ENCODE data around the gene METRNL.
"Not testable (repeated sequence)": the region's sequence is repeated elsewhere in the genome, so short reads cannot be mapped to it uniquely, and the experiment has no call there.

Gene METRNL, protein sequence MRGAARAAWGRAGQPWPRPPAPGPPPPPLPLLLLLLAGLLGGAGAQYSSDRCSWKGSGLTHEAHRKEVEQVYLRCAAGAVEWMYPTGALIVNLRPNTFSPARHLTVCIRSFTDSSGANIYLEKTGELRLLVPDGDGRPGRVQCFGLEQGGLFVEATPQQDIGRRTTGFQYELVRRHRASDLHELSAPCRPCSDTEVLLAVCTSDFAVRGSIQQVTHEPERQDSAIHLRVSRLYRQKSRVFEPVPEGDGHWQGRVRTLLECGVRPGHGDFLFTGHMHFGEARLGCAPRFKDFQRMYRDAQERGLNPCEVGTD

DNA sequence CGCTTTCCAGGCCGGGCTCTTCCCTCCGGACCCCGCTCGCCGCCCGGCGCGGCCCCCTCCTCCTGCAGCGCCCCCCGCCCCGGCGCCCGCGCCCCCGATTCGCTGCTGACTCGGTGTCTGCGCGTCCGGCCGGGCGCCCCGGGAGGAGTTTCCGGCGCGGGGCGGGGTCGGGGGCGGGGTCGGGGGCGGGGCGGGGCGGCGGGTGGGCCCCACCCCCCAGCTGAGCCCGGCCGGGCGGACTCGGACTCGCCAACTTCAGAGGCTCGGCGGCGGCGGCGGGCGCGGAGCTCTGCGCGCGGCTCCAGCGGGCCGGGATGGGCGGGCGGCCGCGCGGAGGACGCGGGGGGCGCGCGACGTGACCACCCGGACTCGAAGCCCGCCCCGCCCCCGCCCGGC is at the start of gene METRNL:
TSS of gene METRNL (plus strand) at position 258 of the 396 bp plus-strand sequence. CDS start 207 bp downstream, outside the sequence.
- intact Hi-C loops (cut with DNase I): no loop called here
- peak; percentile 32 to 93 (median 64) for DNase-seq

DNA sequence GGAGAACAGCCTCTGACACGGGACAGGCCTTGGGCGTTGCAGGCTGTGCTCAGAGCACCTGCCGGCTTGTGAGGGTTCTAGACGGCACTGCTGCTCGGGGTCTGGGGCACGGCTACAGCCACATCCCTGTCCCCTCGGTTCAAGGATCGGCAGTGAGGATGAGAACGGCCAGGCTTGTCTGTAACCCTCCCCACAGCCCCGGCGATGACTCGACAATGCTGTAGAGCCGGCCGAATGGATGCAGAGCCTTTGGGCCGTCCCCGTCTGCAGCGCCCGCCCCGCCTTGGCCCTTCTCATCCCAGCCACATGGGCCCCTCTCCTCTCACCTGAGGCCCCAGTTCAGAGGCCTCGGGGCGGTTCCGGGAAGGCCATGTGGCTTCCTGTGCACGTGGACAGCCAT is 49.0 kb upstream of the METRNL start:
- intact Hi-C loops (cut with DNase I): no loop called here
- DNase-seq: peak in 3 of 10 donors; percentile 54 to 72 (median 61)

DNA sequence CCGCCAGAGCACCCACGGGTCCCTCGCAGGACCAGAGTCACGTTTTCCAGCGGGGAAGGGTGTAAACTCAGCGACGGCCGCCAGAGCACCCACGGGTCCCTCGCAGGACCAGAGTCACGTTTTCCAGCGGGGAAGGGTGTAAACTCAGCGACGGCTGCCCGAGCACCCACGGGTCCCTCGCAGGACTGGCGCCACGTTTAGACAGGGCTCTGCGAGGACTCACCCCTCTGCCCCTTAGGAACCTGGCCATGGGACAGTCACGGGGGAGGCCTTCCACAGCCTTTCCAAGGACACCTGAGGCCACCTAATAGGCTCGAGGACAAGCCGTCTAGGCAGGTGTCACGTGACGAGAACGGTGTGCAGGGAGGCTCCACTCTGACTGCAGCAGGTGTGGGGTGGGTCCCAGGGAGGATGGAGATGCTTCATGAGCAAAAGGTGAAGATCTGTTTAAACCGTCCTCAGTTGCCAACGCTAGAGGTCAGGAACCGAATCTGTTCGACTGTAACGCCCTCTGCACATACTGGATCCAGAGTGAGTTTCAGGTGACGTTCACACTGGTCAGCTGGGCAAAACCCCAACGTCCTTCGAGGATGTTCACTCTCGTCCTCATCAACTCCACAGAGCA is 48.0 kb upstream of the METRNL start:
- DNase-seq: peak in 3 of 10 donors; percentile 51 to 80 (median 53)
- intact Hi-C loops (cut with DNase I): no loop called here

DNA sequence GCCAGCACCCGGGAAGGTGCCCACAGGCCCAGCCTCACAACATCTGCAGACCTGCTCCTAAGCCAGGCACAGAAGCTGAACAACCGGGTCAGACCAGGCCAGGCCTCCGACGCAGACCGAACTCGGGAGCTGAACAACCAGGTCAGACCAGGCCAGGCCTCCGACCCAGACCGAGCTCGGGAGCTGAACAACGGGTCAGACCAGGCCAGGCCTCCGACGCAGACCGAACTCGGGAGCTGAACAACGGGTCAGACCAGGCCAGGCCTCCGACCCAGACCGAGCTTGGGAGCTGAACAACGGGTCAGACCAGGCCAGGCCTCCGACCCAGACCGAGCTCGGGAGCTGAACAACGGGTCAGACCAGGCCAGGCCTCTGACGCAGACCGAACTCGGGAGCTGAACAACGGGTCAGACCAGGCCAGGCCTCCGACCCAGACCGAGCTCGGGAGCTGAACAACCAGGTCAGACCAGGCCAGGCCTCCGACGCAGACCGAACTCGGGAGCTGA is 47.4 kb upstream of the METRNL start:
- intact Hi-C loops (cut with DNase I): not testable (repeated sequence)
- peak in 3 of 10 donors; percentile 39 to 67 (median 67) for DNase-seq

DNA sequence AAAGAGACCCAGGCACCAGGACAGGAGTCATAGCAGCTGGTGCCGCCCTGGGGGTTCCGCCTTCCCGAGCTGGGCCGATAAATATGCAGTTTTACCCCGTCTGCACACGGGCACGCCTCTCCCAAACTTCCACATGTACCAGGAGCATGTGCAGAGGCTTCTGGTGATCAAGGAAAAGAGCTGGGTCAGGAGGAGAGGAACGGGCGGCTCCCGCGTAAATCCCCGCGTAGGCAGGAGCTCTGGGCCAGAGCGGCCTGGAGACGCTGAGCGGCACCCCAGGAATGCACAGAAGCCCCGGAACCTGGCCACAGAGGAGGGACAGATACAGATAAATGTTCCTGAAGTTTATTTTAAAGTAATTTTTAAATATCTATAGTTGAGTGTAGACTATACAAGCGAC is 46.6 kb upstream of the METRNL start:
- DNase-seq: peak in 1 of 10 donors; percentile 64
- intact Hi-C loops (cut with DNase I): no loop called here

DNA sequence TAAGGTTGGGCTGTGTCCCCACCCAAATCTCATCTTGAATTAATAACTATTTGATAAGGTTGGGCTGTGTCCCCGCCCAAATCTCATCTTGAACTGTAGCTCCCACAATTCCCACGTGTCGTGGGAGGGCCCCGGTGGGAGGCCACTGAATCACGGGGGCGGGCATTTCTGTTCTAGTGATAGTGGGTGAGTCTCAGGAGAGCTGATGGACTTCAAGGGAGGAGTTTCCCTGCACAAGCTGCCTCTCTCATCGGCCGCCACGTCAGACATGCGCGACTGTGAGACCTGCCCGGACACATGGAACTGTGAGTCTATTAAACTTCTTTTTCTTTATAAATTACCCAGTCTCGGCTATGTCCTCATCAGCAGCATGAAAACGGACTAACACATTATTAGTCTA is 44.9 kb upstream of the METRNL start:
- intact Hi-C loops (cut with DNase I): no loop called here
- peak in 3 of 10 donors; percentile 29 to 64 (median 33) for DNase-seq

DNA sequence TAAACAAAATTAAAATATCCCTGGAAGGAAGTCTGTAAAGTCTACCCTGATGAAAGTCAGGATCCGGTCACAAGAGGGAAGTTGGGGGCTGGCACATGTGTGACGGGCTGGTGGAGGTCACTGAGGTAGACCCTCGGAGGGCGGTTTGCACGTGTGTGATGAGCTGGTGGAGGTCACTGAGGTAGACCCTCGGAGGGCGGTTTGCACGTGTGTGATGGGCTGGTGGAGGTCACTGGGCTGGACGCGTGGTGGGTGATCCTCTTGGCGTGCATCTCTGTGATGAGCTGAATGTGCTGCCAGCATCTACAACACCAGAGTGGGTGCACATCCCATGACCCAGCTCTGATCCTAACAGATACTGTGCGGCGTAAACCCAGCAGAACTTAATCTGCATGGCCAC is 43.7 kb upstream of the METRNL start:
- peak in 3 of 10 donors; percentile 40 to 72 (median 48) for DNase-seq
- intact Hi-C loops (cut with DNase I): no loop called here

DNA sequence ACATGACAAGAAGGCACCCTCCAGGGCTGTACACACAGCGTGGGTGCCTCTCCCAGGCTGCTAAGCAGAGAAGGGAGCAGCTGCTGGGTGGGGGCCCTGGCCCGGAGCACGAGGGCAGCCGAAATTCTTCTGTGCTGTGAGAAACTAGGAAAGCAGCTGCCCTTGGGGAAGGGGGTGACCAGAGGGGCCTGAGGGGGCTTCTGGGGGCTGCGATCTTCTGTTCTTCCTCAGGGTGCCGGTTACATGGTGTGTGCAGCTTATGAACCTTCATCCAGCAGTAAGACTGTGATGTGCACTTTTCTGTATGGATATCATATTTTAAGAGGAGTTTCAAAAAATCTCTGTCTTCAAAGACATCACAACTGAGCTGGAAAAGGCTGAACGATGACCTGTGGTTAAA is 43.2 kb upstream of the METRNL start:
- intact Hi-C loops (cut with DNase I): no loop called here
- peak in 3 of 10 donors; percentile 19 to 34 (median 33) for DNase-seq

DNA sequence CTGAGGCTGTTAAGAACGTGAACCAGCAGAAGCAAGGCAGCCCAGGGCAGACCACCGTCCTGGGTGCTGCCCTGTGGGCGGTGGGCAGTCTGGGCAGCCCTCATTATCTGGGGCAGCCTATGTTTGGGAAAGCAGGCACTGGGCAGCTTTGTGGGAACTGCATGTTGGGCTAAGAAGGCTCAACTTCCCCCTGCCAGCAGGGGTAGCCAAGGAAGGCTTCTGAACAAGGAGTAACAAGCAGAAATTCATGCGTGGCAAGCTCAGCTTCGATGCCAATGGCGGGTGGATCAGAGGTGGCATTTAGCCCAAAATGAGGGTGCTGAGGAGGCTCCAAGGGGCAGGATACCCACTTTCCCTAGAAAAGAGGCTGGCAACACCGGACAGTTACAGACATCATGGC is 42.7 kb upstream of the METRNL start:
- intact Hi-C loops (cut with DNase I): no loop called here
- peak in 3 of 10 donors; percentile 22 to 33 (median 33) for DNase-seq

DNA sequence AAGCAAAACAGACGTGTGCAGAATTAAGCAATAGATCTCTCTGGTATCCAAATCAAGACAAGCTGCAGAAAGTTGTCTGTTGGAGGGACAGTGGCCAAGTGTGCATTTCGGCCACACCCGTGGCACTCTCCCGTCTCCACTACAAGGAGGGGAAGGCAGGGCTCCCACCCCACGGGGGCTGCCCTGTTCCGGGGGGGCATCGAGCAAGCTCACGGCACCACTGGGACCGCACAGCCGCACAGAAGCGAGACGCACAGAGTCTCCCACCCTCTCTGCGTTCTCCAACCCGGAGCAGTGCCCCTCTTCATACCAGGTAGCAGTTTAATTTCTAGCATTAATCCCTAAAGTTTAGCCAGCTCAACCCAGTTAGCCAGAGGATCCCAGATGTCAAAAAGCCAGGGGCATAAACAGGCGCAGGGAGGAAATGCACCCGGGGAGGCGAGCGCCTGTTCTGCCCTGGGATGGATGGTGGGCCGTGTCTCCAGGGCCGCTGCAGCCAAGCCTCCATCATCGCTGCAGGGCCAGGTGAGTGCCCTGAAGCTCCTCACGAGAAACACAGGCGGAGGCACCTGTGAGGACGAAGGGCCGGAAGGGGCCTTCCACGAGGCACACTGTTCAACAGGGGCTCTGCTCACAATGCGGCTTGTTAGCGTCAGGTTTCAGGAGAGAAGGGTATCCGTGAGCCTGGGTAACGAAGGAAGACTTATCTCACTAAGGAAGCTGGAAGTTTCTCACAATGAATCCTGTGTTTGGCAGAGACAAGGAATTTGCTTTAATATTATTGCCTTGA is 42.1 kb upstream of the METRNL start:
- intact Hi-C loops (cut with DNase I): no loop called here
- peak in 3 of 10 donors; percentile 45 to 59 (median 48) for DNase-seq

DNA sequence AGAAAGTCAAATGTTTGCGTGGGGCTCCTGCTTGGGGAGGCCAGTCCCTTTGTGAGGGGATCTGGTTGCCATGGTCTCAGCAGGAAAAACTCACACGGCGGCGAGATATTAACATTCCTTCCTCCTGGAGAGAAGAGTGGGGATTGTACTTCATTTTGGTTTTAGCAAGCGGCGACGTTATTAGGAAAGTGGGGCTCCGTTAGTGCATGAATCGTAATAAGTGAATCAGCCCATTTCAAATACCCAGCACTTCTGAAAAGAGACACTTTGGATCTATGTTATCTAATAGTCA is 41.6 kb upstream of the METRNL start:
- intact Hi-C loops (cut with DNase I): no loop called here

DNA sequence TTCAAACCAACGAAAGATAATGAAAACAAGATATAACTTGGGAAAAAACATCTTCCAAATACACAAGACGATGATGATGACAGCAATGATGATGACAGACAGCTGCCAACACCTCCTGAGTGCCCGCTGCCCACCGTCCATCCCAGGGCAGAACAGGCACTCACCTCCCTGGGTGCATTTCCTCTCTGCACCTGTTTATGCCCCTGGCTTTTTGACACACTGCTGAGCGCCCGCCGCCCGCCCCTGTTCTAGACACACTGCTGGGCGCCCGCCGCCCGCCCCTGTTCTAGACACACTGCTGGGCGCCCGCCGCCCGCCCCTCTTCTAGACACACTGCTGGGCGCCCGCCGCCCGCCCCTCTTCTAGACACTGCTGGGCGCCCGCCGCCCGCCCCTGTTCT is 40.4 kb upstream of the METRNL start:
- peak in 1 of 10 donors; percentile 14 for DNase-seq
- intact Hi-C loops (cut with DNase I): not testable (repeated sequence)

More for the DNA sequence above, 41.6 kb upstream of the METRNL start:
- DNase-seq: peak in 1 of 10 donors; percentile 18

DNA sequence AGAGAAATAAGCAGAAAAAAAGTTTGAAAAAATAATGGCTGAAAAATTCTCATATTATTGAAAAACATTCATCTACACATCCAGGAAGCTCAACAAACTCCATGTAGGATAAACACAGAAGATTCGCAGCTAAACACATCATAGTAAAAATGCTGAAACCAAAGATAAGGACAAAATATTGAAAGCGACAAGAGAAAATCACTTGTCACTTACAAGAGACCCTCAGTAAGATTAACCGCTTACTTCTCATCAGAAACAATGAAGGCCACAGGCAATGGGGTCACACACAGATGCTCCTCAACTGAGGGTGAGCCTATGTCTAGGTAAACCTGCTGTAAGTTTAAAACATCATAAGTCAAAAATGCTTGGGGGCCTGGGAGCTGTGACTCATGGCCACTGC is 38.1 kb upstream of the METRNL start:
- no peak for DNase-seq
- intact Hi-C loops (cut with DNase I): no loop called here

DNA sequence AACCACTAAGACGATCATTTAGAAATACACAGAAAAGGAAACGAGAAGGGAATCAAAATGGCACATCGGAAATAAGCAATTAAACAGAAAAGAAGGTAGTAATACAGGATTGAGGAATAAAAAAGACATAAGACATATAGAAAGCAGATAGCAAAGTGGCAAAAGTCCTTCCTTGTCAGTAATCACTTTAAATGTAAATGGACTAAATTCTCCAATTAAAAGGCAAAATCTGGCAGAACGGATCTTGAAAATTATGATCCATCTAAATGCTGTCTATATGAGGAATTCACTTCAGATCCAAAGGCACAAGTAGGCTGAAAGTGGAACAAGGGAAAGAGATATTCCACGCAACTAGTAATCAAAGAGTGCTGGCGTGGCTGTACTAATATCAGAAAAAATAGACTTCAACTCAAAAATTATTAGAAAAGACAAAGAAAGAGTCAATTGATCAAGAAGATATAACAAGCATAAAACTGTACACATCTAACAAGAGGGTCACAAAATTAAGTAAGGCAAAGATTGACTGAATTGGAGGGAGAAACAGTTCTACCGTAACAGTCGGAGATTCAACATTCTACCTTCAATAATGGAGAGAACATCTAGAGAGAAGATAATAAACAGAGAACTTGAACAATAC is 36.8 kb upstream of the METRNL start:
- intact Hi-C loops (cut with DNase I): no loop called here
- DNase-seq: no peak

DNA sequence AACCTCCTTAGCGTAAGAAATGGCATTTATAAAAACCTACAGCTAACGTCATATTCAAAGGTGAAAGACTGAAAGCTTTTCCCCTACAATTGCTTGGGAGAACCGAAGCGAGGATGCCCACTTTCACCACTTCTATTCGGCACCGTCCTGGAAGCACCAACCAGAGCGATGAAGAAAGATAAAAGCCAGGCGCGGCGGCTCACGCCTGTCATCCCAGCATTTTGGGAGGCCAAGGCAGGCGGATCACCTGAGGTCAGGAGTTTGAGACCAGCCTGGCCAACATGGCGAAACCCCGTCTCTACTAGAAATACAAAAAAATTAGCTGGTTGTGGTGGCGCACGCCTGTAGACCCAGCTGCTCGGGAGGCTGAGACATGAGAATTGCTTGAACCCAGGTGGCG is 34.9 kb upstream of the METRNL start:
- intact Hi-C loops (cut with DNase I): not testable (repeated sequence)
- DNase-seq: peak in 3 of 10 donors; percentile 12 to 75 (median 41)

DNA sequence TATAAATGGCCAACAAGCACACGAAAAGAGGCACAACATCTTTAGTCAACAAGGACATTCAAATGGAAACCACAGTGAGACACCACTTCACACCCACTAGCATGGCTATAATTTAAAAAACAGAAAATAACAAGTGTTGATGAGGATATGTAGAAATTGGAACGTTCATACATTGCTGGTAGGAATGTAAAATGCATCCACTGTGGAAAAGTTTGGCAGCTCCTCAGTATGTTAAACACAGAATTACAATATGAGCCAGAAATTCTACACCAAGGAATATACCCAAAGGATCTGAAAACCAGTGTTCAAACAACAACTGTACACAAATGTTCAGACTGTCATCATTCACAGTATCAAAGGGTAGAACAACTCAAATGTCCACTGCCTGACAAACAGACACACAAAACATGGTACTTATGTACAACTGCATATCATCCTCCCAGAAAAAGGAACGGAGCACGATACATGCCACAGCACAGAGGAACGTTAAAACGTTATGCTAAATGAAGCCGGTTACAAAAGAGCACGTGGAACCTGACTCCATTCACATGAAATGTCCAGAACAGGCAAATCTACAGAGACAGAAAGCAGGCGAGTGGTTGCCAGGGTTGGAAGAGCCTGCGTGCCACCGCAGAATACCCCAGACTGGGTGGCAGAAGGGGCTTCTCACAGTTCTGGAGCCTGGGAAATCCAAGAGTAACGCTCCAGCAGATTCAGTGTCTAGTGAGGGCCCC is 32.8 kb upstream of the METRNL start:
- DNase-seq: peak in 1 of 10 donors; percentile 34
- intact Hi-C loops (cut with DNase I): no loop called here

DNA sequence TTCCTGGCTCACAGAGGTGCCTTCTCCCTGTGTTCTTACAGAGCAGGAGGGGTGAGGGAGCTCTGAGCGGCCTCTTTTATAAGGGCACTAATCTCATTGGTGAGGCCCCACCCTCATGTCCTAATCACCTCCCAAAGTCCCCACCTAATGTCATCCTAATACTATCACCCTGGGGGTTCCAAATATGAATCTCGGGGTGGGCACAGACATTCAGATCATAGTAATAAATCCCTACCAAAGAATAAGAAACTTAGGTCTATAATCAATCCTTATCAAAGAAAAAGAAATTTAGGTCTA is 32.3 kb upstream of the METRNL start:
- intact Hi-C loops (cut with DNase I): no loop called here
- DNase-seq: no peak

DNA sequence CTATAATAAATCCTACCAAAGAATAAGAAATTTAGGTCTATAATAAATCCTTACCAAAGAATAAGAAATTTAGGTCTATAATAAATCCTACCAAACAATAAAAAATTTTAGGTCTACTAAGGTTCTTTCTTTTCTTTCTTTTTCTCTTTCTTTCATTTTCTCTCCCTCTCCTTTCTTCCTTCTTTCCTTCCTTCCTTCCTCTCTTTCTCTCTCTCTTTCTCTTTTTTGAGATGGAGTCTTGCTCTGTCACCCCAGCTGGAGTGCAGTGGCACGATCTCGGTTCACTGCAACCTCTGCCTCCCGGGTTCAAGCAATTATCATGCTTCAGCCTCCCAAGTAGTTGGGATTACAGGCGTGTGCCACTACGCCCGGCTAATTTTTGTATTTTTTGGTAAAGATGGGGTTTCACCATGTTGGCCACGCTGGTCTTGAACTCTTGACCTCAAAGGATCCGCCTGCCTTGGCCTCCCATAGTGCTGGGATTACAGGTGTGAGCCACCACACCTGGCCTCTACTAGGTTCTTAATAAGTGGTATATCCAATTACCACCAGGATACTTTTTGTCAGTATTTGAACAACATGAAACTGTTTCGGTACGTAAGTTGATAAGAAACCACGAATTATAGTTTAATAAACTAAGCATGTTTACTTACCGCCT is 31.5 kb upstream of the METRNL start:
- intact Hi-C loops (cut with DNase I): not testable (repeated sequence)

DNA sequence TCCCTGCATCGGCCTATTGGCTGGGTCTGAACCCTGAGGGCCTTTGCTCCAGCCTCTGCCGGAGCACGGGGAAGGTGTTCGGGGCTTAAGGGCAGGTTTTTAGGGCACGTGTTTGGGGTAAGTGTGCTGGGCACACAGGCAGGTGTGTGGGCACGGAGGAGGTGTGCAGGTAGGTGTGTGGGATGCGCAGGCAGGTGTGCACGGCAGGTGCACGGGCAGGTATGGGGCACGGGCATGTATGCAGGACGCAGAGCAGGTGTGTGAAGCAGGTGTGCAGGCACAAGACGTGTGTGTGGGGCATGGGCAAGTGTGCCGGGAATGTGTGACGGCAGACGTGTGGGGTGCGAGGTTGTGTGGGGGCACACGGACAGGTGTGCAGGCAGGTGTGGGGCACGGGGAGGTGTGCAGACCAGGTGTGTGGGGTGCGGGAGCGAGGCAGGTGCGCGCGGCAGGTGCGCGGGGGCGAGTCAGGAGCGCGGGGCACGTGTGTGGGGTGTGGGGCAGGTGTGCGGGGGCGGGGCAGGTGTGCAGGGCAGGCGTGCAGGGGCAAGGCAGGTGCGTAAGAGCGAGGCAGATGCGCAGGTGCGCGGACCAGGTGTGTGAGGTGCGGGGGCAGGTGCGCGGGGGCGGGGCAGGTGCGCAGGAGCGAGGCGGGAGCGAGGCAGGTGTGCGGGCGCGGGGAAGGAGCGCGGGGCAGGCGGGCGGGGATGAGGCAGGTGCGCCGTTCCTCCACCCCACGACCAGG is 28.6 kb upstream of the METRNL start:
- intact Hi-C loops (cut with DNase I): no loop called here

More for the DNA sequence above, 31.5 kb upstream of the METRNL start:
- DNase-seq: peak in 2 of 10 donors; percentile 15 to 35

More for the DNA sequence above, 28.6 kb upstream of the METRNL start:
- DNase-seq: peak in 3 of 10 donors; percentile 67 to 86 (median 83)
